Subcutaneous adipose tissue (tissue), 4 donors: ENCODE results near the gene SAMD4B. TPM values are rescaled to one million over a fixed set of nuclear protein-coding genes. Genes with fewer than 3 reads are reported as not detected.

Experiments
- CTCF ChIP-seq: fragments of 450-650 bp; IDR thresholded peaks from one replicate; pipeline ENCODE4 v1.5.1; 2016; ENCODE audit warnings: low read depth, mild to moderate bottlenecking, control low read depth, antibody characterized with exemption, moderate library complexity
- small RNA-seq: library from RNA; depleted of rRNA; stranded (forward); fragments of <200 nt; gene quantifications from one replicate; pipeline ENCODE3, GENCODE V24; 2016
- total RNA-seq, 4 donors: library from RNA; depleted of rRNA; stranded (reverse); fragments of >200 nt; gene quantifications; one replicate each; pipeline ENCODE4 v1.1.0, GENCODE V29; 2016

SAMD4B gene
- total RNA-seq, 4 donors from 2014 or later: 45.9 to 83.8 (median 49.4) TPM

- no peak for TF ChIP-seq CTCF
These were observed 88.7 kb downstream of the SAMD4B start for GRCh38 chr19:39430675-39431593.

- TF ChIP-seq CTCF: no peak
These were observed 90.4 kb downstream of the SAMD4B start for GRCh38 chr19:39432677-39433025.

GRCh38 chr19:39433480-39434079 lies 91.4 kb downstream of the SAMD4B start:
- TF ChIP-seq CTCF: no peak

GRCh38 chr19:39434123-39435076 lies 92.2 kb downstream of the SAMD4B start:
- no peak for TF ChIP-seq CTCF

Small RNA genes within 50 kb of the gene (small RNA-seq; reads per million reads assigned to genes)
- gene AC011445.2 (not detected), gene MIR4530 (not detected), gene RN7SL566P (not detected)

Other genes with a start within 250 kb of the SAMD4B start
- gene PAK4, start 216.6 kb upstream of the SAMD4B start, total RNA-seq: 1 to 10 TPM; 4.0 to 4.8 (median 4.6) TPM
- gene NCCRP1, start 145.5 kb upstream of the SAMD4B start, total RNA-seq: not detected
- gene SYCN, start 138.2 kb upstream of the SAMD4B start, total RNA-seq: not detected
- gene IFNL3, start 97.4 kb upstream of the SAMD4B start, total RNA-seq: not detected
- not detected for gene IFNL4, start 93.6 kb upstream of the SAMD4B start, total RNA-seq
- not detected for gene IFNL2, start 74.0 kb upstream of the SAMD4B start, total RNA-seq
- gene IFNL1, start 46.0 kb upstream of the SAMD4B start, total RNA-seq: not detected
- 1 to 10 TPM in 1 of 4 donors, under 1 TPM in 3; 0.33 to 1.0 (median 0.82) TPM for gene LRFN1, start 21.6 kb upstream of the SAMD4B start, total RNA-seq
- gene GMFG, start 6.4 kb upstream of the SAMD4B start, total RNA-seq: 10 to 100 TPM; 33.9 to 75.1 (median 43.2) TPM
- gene PAF1, start 48.7 kb downstream of the SAMD4B start, total RNA-seq: 10 to 100 TPM; 24.3 to 32.4 (median 30.2) TPM
- 10 to 100 TPM; 23.1 to 28.9 (median 26.4) TPM for gene MED29, start 49.0 kb downstream of the SAMD4B start, total RNA-seq
- gene ZFP36, start 64.4 kb downstream of the SAMD4B start, total RNA-seq: 100 to 1,000 TPM in 2 of 4 donors, 10 to 100 TPM in 2; 76.9 to 156 (median 95.5) TPM
- 10 to 100 TPM in 2 of 4 donors, 1 to 10 TPM in 2; 7.9 to 19.4 (median 10.0) TPM for gene PLEKHG2, start 70.2 kb downstream of the SAMD4B start, total RNA-seq
- gene RPS16, start 93.5 kb downstream of the SAMD4B start, total RNA-seq: 1,000 to 10,000 TPM; 1,086 to 2,005 (median 1,454) TPM
- 10 to 100 TPM; 41.7 to 87.4 (median 59.6) TPM for gene SUPT5H, start 103.2 kb downstream of the SAMD4B start, total RNA-seq
- 10 to 100 TPM; 31.9 to 50.1 (median 38.6) TPM for gene TIMM50, start 138.4 kb downstream of the SAMD4B start, total RNA-seq
- gene DLL3, start 156.5 kb downstream of the SAMD4B start, total RNA-seq: not detected
- gene SELENOV, start 172.7 kb downstream of the SAMD4B start, total RNA-seq: not detected
- gene EID2B, start 190.4 kb downstream of the SAMD4B start, total RNA-seq: 1 to 10 TPM in 3 of 4 donors, under 1 TPM in 1; 0.65 to 3.3 (median 2.1) TPM
- 10 to 100 TPM in 2 of 4 donors, 1 to 10 TPM in 2; 5.9 to 13.4 (median 9.0) TPM for gene EID2, start 197.7 kb downstream of the SAMD4B start, total RNA-seq